HL-60 (cell line): ENCODE measurements around the gene IMP3.
"Not testable (repeated sequence)": the region's sequence is repeated elsewhere in the genome, so short reads cannot be mapped to it uniquely, and the experiment has no call there.

Source experiments
- DNase-seq, 2 experiments: peaks; one replicate each; pipeline ENCODE4 v3.0.0-alpha.2; 2010 to 2020; ENCODE audit warnings: low read depth in 1 of 2, low spot score in 1 of 2
- H3K27ac ChIP-seq: fragments of 250-450 bp; sonication (Bioruptor Pico); replicated peaks from 2 replicates; pipeline ENCODE4 v1.5.1; 2020; ENCODE audit warnings: mild to moderate bottlenecking, moderate library complexity
- H3K27me3 ChIP-seq: fragments of 250-450 bp; sonication (Bioruptor Pico); 2 replicates; pipeline ENCODE4 v1.5.1; 2021; ENCODE audit warnings: mild to moderate bottlenecking, moderate library complexity; ENCODE audit not compliant: insufficient read depth, poor library complexity, severe bottlenecking
- H3K4me3 ChIP-seq: replicated peaks from 2 replicates; pipeline ENCODE4 v1.5.1; 2011; ENCODE audit warnings: mild to moderate bottlenecking, control low read depth, low read length; ENCODE audit not compliant: insufficient read depth
- GABPA ChIP-seq: IDR thresholded peaks from 2 replicates; pipeline ENCODE4 v1.6.1; 2012; ENCODE audit warnings: low read depth
- POLR2AphosphoS5 ChIP-seq: IDR thresholded peaks from 2 replicates; pipeline ENCODE4 v1.6.1; 2012; ENCODE audit warnings: low read depth
- SPI1 ChIP-seq: IDR thresholded peaks from 2 replicates; pipeline ENCODE4 v1.6.1; 2012; ENCODE audit warnings: low read depth, mild to moderate bottlenecking, borderline replicate concordance
- TF ChIP-seq, protein P1 (sequence below): IDR thresholded peaks from 2 replicates; pipeline ENCODE4 v1.6.1; 2012; ENCODE audit warnings: low read depth; ENCODE audit not compliant: insufficient replicate concordance
- TF ChIP-seq, protein P2 (sequence below): IDR thresholded peaks from one replicate; pipeline ENCODE4 v1.5.1; 2011; ENCODE audit warnings: low read length, control low read depth, inconsistent platforms; ENCODE audit not compliant: insufficient read depth

The IMP3 gene

DNA sequence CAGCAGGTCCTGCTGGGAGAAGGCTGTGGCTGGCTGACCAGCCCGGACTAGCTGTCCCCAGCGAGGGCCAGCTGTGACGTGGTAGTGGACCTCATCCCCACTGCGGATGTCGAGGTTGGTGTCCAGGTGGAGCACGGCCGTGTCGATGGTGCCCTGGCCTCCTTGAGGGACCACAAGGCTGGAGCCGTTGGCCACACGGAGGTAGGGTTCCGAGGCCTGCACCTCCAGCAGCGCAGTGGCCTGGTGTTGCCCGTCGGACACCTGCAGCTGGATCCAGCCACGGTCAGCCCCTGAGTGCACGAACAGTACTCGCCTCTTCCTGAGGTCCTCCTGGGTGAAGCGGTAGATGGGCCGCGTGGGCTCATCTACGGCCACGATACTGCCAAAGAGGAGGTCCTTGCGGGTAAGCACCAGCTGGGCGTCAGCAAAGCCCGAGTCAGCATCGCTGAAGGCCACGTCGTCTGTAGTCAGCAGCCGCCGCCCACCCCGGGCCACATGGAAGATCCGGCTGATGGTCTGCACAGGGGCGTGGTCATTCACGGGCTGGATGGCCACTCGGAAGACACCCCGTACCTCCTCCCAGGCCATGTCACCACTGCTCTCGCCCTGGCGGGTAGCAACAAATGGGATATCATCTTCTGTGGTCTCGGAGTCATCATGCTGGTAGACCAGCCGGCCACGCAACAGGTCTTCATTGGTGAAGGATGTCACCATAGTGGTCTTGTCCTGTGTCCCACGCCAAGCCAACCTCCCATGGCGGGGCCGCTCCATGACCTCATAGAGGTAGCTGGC lies 47.7 kb upstream of the IMP3 start:
- TF ChIP-seq, protein P1, sequence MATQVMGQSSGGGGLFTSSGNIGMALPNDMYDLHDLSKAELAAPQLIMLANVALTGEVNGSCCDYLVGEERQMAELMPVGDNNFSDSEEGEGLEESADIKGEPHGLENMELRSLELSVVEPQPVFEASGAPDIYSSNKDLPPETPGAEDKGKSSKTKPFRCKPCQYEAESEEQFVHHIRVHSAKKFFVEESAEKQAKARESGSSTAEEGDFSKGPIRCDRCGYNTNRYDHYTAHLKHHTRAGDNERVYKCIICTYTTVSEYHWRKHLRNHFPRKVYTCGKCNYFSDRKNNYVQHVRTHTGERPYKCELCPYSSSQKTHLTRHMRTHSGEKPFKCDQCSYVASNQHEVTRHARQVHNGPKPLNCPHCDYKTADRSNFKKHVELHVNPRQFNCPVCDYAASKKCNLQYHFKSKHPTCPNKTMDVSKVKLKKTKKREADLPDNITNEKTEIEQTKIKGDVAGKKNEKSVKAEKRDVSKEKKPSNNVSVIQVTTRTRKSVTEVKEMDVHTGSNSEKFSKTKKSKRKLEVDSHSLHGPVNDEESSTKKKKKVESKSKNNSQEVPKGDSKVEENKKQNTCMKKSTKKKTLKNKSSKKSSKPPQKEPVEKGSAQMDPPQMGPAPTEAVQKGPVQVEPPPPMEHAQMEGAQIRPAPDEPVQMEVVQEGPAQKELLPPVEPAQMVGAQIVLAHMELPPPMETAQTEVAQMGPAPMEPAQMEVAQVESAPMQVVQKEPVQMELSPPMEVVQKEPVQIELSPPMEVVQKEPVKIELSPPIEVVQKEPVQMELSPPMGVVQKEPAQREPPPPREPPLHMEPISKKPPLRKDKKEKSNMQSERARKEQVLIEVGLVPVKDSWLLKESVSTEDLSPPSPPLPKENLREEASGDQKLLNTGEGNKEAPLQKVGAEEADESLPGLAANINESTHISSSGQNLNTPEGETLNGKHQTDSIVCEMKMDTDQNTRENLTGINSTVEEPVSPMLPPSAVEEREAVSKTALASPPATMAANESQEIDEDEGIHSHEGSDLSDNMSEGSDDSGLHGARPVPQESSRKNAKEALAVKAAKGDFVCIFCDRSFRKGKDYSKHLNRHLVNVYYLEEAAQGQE = no peak
- TF ChIP-seq GABPA = no peak
- TF ChIP-seq SPI1 = no peak
- TF ChIP-seq, protein P2, sequence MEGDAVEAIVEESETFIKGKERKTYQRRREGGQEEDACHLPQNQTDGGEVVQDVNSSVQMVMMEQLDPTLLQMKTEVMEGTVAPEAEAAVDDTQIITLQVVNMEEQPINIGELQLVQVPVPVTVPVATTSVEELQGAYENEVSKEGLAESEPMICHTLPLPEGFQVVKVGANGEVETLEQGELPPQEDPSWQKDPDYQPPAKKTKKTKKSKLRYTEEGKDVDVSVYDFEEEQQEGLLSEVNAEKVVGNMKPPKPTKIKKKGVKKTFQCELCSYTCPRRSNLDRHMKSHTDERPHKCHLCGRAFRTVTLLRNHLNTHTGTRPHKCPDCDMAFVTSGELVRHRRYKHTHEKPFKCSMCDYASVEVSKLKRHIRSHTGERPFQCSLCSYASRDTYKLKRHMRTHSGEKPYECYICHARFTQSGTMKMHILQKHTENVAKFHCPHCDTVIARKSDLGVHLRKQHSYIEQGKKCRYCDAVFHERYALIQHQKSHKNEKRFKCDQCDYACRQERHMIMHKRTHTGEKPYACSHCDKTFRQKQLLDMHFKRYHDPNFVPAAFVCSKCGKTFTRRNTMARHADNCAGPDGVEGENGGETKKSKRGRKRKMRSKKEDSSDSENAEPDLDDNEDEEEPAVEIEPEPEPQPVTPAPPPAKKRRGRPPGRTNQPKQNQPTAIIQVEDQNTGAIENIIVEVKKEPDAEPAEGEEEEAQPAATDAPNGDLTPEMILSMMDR = no peak
- no peak for TF ChIP-seq POLR2AphosphoS5

DNA sequence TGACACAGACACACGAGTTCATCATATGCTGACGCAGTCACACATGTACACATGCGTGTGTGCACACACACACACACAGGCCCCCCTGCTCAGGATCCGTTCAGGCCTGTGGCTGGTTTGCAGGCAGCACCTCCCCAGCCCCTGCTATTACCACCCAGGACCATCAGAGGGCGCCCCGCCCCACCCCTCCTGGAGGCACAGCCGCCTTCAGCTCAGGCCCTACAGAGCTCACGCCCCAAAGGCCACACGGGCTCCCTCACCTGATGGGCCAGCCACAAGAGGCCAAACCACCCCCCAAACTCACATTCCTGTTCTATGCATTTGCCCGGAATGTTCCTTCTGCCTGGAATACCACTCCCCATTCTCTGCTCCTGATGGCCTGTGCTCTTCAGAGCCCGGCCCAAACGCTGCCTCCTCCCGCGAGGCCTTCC lies 46.2 kb upstream of the IMP3 start:
- not testable (repeated sequence) for H3K4me3 ChIP-seq, H3K27me3 ChIP-seq, H3K27ac ChIP-seq
- DNase-seq = peak; percentile 48 to 79

More for the DNA sequence above, 47.7 kb upstream of the IMP3 start:
- Histone ChIP-seq H3K27ac (no peak overlapping the region), H3K27me3 (no peaks in the 10 kb centered on the region), H3K4me3 (no peak overlapping the region)
- DNase-seq = no peak

DNA sequence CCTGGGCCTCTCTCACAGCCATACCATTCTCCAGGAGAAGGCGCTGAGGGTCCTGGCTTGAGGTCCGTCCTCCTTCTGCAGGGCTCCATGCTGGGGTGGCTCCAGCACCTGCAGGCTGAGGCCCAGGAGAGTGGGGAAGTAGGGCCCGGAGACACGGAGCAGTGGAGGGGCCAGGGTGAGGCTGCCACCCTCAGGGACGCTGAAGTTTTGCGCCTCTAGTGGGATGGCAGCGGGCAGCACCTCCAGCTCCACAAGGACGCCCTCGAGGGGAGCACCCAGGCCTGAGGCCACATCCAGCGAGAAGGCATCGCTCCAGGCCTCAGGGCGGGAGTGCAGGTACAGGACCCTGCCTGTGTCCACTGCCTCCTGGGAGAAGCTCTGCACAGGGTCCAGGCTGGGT lies 45.2 kb upstream of the IMP3 start:
- Histone ChIP-seq H3K4me3 (no peak overlapping the region), H3K27ac (no peak overlapping the region), H3K27me3 (no peaks in the 10 kb centered on the region)
- TF ChIP-seq GABPA (no peak), SPI1 (no peak), POLR2AphosphoS5 (no peak)
- TF ChIP-seq, protein P2 = no peak
- TF ChIP-seq, protein P1 = no peak
- no peak for DNase-seq

DNA sequence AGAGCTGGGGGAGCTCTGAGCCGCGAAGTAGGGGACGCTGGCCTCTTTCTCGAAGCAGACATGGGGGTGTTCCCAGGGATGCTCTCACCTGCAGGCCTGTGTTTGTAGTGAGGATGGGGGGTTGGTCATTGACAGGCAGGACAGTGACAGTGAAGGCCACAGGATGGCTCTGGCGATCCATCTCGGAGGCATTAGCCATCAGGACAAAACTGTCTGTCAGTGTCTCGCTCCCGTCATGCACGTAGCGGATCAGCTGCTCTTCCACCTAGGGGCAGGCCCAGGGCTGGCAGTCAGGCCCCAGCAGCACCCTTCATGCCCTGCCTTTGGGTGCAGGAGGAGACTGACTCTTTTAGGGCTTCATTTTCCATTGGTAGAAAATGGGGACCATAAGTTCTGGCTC lies 44.6 kb upstream of the IMP3 start:
- no peak for DNase-seq
- Histone ChIP-seq H3K27ac (no peak overlapping the region), H3K4me3 (no peak overlapping the region), H3K27me3 (no peaks in the 10 kb centered on the region)
- TF ChIP-seq, protein P1 = no peak
- TF ChIP-seq GABPA = no peak
- TF ChIP-seq, protein P2 = no peak
- TF ChIP-seq SPI1 = no peak
- no peak for TF ChIP-seq POLR2AphosphoS5
